Measurements from ENCODE around the gene PKP4.

PKP4 gene

GRCh38 chr2:158586491-158586890 is 129.7 kb downstream of the PKP4 start:
- no peak for DNase-seq (ENCODE audit: low read depth)

GRCh38 chr2:158589303-158589702 is 132.6 kb downstream of the PKP4 start:
- DNase-seq (ENCODE audit: low read depth), result no peak

- no peak for DNase-seq (ENCODE audit: low read depth)
Observed at GRCh38 chr2:158598862-158599517, 142.2 kb downstream of the PKP4 start.

- no peak for DNase-seq (ENCODE audit: low read depth)
Observed at GRCh38 chr2:158599609-158600008, 142.9 kb downstream of the PKP4 start.

GRCh38 chr2:158600155-158600802 is 143.5 kb downstream of the PKP4 start:
- no peak for DNase-seq (ENCODE audit: low read depth)

- no peak for DNase-seq (ENCODE audit: low read depth)
Observed at GRCh38 chr2:158602027-158602426, 145.3 kb downstream of the PKP4 start.

GRCh38 chr2:158603205-158603604 is 146.5 kb downstream of the PKP4 start:
- DNase-seq (ENCODE audit: low read depth), result no peak

GRCh38 chr2:158603986-158604385 is 147.2 kb downstream of the PKP4 start:
- no peak for DNase-seq (ENCODE audit: low read depth)

GRCh38 chr2:158610059-158610458 is 153.3 kb downstream of the PKP4 start:
- no peak for DNase-seq (ENCODE audit: low read depth)

- DNase-seq (ENCODE audit: low read depth), result no peak
Observed at GRCh38 chr2:158616480-158617000, 159.8 kb downstream of the PKP4 start.

GRCh38 chr2:158618891-158619490 is 162.2 kb downstream of the PKP4 start:
- DNase-seq (ENCODE audit: low read depth), result no peak

GRCh38 chr2:158619496-158619895 is 162.7 kb downstream of the PKP4 start:
- no peak for DNase-seq (ENCODE audit: low read depth)

- no peak for DNase-seq (ENCODE audit: low read depth)
Observed at GRCh38 chr2:158620656-158621055, 163.9 kb downstream of the PKP4 start.

- DNase-seq (ENCODE audit: low read depth), result no peak
Observed at GRCh38 chr2:158624071-158624667, 167.4 kb downstream of the PKP4 start.

GRCh38 chr2:158624961-158625360 is 168.2 kb downstream of the PKP4 start:
- DNase-seq (ENCODE audit: low read depth), result no peak

GRCh38 chr2:158629116-158629515 is 172.4 kb downstream of the PKP4 start:
- DNase-seq (ENCODE audit: low read depth), result no peak

GRCh38 chr2:158633261-158633660 is 176.5 kb downstream of the PKP4 start:
- DNase-seq (ENCODE audit: low read depth), result no peak

- DNase-seq (ENCODE audit: low read depth), result no peak
Observed at GRCh38 chr2:158634627-158635026, 177.9 kb downstream of the PKP4 start.

GRCh38 chr2:158635961-158636601 is 179.3 kb downstream of the PKP4 start:
- no peak for DNase-seq (ENCODE audit: low read depth)

GRCh38 chr2:158637357-158637756 is 180.6 kb downstream of the PKP4 start:
- DNase-seq (ENCODE audit: low read depth), result no peak

- DNase-seq (ENCODE audit: low read depth), result no peak
Observed at GRCh38 chr2:158644139-158644538, 187.4 kb downstream of the PKP4 start.

GRCh38 chr2:158645299-158645698 is 188.5 kb downstream of the PKP4 start:
- no peak for DNase-seq (ENCODE audit: low read depth)
